ENCODE results near the gene MRS2.
"Not testable (repeated sequence)": the region's sequence is repeated elsewhere in the genome, so short reads cannot be mapped to it uniquely, and the experiment has no call there.

MRS2 gene

GRCh38 chr6:24402697-24403500, at the start of gene MRS2:
MRS2 (plus strand) TSS chr6:24402936; CDS start chr6:24403047, 111 bp downstream.
- peak; percentile 70 to 76 for DNase-seq (ENCODE audit: low read depth in 2 of 2)

- DNase-seq (ENCODE audit: low read depth in 2 of 2) = no peak
Measured at GRCh38 chr6:24353861-24354260, 48.9 kb upstream of the MRS2 start.

- DNase-seq (ENCODE audit: low read depth in 2 of 2) = no peak
Measured at GRCh38 chr6:24355393-24355792, 47.3 kb upstream of the MRS2 start.

GRCh38 chr6:24356310-24356973, 46.3 kb upstream of the MRS2 start:
- no peak for DNase-seq (ENCODE audit: low read depth in 2 of 2)

GRCh38 chr6:24357336-24358218, 45.2 kb upstream of the MRS2 start, which contains the start of gene DCDC2:
DCDC2 (minus strand) TSS chr6:24358059; CDS start chr6:24357750, 309 bp downstream.
- peak in 1 of 2 donors; percentile 1 for DNase-seq (ENCODE audit: low read depth in 2 of 2)

GRCh38 chr6:24358219-24358821, 44.4 kb upstream of the MRS2 start:
- DNase-seq (ENCODE audit: low read depth in 2 of 2) = no peak

- peak; percentile 69 to 77 for DNase-seq (ENCODE audit: low read depth in 2 of 2)
Measured at GRCh38 chr6:24359640-24360454, 42.9 kb upstream of the MRS2 start.

GRCh38 chr6:24362363-24362762, 40.4 kb upstream of the MRS2 start:
- DNase-seq (ENCODE audit: low read depth in 2 of 2) = not testable (repeated sequence)

- not testable (repeated sequence) for DNase-seq (ENCODE audit: low read depth in 2 of 2)
Measured at GRCh38 chr6:24365103-24365633, 37.6 kb upstream of the MRS2 start.

GRCh38 chr6:24374612-24375011, 28.1 kb upstream of the MRS2 start:
- no peak for DNase-seq (ENCODE audit: low read depth in 2 of 2)

- DNase-seq (ENCODE audit: low read depth in 2 of 2) = no peak
Measured at GRCh38 chr6:24376871-24377270, 25.9 kb upstream of the MRS2 start.

GRCh38 chr6:24378473-24379097, 24.2 kb upstream of the MRS2 start:
- DNase-seq (ENCODE audit: low read depth in 2 of 2) = no peak

GRCh38 chr6:24381476-24382219, 21.1 kb upstream of the MRS2 start:
- no peak for DNase-seq (ENCODE audit: low read depth in 2 of 2)

GRCh38 chr6:24382220-24382540, 20.6 kb upstream of the MRS2 start:
- no peak for DNase-seq (ENCODE audit: low read depth in 2 of 2)

GRCh38 chr6:24382891-24383494, 19.7 kb upstream of the MRS2 start:
- DNase-seq (ENCODE audit: low read depth in 2 of 2) = not testable (repeated sequence)

GRCh38 chr6:24384369-24385130, 18.2 kb upstream of the MRS2 start:
- not testable (repeated sequence) for DNase-seq (ENCODE audit: low read depth in 2 of 2)

GRCh38 chr6:24385536-24386269, 17.0 kb upstream of the MRS2 start:
- DNase-seq (ENCODE audit: low read depth in 2 of 2) = no peak

- DNase-seq (ENCODE audit: low read depth in 2 of 2) = no peak
Measured at GRCh38 chr6:24387818-24388217, 14.9 kb upstream of the MRS2 start.

Measured in stimulated activated CD8-positive, alpha-beta memory T cell treated with anti-CD3 and anti-CD28 coated beads, Interleukin-15, amount 100 ng/mL, for 48 hours (primary cell).